ENCODE results near the gene MORC3.

- TF ChIP-seq, protein P1, sequence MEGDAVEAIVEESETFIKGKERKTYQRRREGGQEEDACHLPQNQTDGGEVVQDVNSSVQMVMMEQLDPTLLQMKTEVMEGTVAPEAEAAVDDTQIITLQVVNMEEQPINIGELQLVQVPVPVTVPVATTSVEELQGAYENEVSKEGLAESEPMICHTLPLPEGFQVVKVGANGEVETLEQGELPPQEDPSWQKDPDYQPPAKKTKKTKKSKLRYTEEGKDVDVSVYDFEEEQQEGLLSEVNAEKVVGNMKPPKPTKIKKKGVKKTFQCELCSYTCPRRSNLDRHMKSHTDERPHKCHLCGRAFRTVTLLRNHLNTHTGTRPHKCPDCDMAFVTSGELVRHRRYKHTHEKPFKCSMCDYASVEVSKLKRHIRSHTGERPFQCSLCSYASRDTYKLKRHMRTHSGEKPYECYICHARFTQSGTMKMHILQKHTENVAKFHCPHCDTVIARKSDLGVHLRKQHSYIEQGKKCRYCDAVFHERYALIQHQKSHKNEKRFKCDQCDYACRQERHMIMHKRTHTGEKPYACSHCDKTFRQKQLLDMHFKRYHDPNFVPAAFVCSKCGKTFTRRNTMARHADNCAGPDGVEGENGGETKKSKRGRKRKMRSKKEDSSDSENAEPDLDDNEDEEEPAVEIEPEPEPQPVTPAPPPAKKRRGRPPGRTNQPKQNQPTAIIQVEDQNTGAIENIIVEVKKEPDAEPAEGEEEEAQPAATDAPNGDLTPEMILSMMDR (IDR thresholded peaks at IDR 0.05; ENCODE audit: borderline replicate concordance, extremely low read depth, low read length, poor library complexity, severe bottlenecking): no peak
- TF ChIP-seq EZH2 (IDR thresholded peaks at IDR 0.05; ENCODE audit: borderline replicate concordance, low read depth, low read length, severe bottlenecking): no peak
Measured at GRCh38 chr21:36347278-36347961, 27.4 kb downstream of the MORC3 start.
